Measurements from ENCODE around the gene BRF1. TPM values are rescaled to one million over a fixed set of nuclear protein-coding genes. Genes with fewer than 3 reads are reported as not detected.

Gene BRF1
- total and polyA plus RNA-seq, 2 of the 13 experiments (the other 11 are each of a cell fraction or from before 2014, with no cell fraction given), result 5.1 to 11.0 TPM

DNA sequence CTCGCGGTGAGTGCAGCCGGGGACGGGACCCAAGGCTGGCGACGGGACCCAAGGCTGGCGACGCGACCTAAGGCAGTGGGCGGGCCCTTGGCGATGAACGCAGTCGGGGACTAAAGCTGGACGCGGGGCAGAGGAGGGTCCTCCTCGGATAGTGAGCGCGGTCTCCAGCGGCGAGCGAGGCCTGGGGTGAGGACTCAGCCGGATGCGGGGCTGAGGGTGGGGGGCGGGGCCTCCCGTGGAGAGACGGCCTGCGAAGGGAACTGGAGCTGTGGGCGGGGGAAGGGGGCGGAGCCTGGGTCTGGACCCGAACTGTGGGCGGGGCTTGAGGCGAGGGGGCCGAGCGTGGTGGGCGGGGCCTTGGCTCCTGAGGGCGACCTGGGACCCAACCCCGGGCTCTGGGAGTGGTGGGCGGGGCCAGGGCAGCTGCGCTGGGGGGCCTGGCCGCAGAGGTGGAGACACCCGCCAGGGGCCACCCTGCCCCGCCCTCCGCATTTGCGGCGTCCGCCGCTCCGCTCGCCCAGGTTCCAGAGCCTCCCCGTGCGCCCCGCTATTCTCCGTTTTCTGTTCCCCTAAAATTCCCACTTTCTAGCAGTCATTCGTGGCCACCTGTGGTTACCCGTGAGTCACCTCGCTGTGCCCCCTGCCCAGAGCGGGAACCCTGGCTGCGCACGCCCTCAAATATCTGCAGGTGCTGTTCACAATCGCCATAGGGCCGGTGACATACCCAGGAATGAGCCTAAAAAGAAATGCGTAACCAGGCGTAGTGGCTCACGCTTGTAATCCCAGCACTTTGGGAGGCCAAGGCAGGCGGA lies 508 bp upstream of the BRF1 start (continued):
- peak in 1 of 2 experiments; percentile 31; a peak in 1 of 4 replicates for TF ChIP-seq KLF16 (CRISPR knock-in tag; IDR thresholded peaks at IDR 0.05)
- TF ChIP-seq LCORL (IDR thresholded peaks at IDR 0.05), result no peak
- TF ChIP-seq LCORL (CRISPR knock-in tag; IDR thresholded peaks at IDR 0.05), result 0 out of 2 replicates have a peak, but pooled peaks have one; percentile 44
- TF ChIP-seq TBL1XR1 (IDR thresholded peaks at IDR 0.05; ENCODE audit: borderline replicate concordance, low read length, partially characterized antibody), result peak; percentile 6
- TF ChIP-seq HNRNPK (IDR thresholded peaks at IDR 0.05; ENCODE audit: low read depth, low read length, poor library complexity, severe bottlenecking), result peak; percentile 37
- TF ChIP-seq, protein P1, sequence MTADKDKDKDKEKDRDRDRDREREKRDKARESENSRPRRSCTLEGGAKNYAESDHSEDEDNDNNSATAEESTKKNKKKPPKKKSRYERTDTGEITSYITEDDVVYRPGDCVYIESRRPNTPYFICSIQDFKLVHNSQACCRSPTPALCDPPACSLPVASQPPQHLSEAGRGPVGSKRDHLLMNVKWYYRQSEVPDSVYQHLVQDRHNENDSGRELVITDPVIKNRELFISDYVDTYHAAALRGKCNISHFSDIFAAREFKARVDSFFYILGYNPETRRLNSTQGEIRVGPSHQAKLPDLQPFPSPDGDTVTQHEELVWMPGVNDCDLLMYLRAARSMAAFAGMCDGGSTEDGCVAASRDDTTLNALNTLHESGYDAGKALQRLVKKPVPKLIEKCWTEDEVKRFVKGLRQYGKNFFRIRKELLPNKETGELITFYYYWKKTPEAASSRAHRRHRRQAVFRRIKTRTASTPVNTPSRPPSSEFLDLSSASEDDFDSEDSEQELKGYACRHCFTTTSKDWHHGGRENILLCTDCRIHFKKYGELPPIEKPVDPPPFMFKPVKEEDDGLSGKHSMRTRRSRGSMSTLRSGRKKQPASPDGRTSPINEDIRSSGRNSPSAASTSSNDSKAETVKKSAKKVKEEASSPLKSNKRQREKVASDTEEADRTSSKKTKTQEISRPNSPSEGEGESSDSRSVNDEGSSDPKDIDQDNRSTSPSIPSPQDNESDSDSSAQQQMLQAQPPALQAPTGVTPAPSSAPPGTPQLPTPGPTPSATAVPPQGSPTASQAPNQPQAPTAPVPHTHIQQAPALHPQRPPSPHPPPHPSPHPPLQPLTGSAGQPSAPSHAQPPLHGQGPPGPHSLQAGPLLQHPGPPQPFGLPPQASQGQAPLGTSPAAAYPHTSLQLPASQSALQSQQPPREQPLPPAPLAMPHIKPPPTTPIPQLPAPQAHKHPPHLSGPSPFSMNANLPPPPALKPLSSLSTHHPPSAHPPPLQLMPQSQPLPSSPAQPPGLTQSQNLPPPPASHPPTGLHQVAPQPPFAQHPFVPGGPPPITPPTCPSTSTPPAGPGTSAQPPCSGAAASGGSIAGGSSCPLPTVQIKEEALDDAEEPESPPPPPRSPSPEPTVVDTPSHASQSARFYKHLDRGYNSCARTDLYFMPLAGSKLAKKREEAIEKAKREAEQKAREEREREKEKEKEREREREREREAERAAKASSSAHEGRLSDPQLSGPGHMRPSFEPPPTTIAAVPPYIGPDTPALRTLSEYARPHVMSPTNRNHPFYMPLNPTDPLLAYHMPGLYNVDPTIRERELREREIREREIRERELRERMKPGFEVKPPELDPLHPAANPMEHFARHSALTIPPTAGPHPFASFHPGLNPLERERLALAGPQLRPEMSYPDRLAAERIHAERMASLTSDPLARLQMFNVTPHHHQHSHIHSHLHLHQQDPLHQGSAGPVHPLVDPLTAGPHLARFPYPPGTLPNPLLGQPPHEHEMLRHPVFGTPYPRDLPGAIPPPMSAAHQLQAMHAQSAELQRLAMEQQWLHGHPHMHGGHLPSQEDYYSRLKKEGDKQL (CRISPR knock-in tag; IDR thresholded peaks at IDR 0.05; ENCODE audit: low read depth), result no peak
- peak; percentile 71 for TF ChIP-seq TBX2 (CRISPR knock-in tag; IDR thresholded peaks at IDR 0.05; ENCODE audit: borderline replicate concordance)
- peak; percentile 78; the same call in 1 of the 2 replicates for TF ChIP-seq ZFP37 (CRISPR knock-in tag; IDR thresholded peaks at IDR 0.05; ENCODE audit: borderline replicate concordance)
- TF ChIP-seq ZNF441 (CRISPR knock-in tag; IDR thresholded peaks at IDR 0.05; ENCODE audit: borderline replicate concordance), result peak; percentile 54; the same call in 1 of the 2 replicates
- 0 out of 2 replicates have a peak, but pooled peaks have one; percentile 62 for TF ChIP-seq ARHGAP35 (CRISPR knock-in tag; IDR thresholded peaks at IDR 0.05; ENCODE audit: borderline replicate concordance)
- TF ChIP-seq ZNF317 (CRISPR knock-in tag; IDR thresholded peaks at IDR 0.05), result no peak
- TF ChIP-seq RFXANK (CRISPR knock-in tag; IDR thresholded peaks at IDR 0.05), result no peak
- 0 out of 2 replicates have a peak, but pooled peaks have one; percentile 18 for TF ChIP-seq NFYC (CRISPR knock-in tag; IDR thresholded peaks at IDR 0.05)
- TF ChIP-seq, protein P2, sequence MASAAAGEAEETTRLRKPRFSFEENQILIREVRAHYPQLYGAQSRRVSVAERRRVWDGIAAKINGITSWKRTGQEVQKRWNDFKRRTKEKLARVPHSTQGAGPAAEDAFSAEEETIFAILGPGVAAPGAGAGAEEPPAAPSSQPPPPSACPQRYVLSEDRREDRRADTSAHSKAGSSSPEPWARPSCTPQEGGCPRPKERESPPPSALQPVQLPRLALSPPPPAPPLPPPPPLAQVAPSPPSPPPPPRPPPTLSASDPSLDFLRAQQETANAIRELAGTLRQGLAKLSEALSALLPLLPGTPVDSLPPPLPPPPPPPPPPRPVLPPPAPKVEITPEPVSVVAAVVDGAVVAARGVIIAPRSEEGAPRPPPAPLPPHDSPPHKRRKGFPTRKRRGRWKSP (CRISPR knock-in tag; IDR thresholded peaks at IDR 0.05), result peak; percentile 14; the same call in 1 of the 2 replicates
- TF ChIP-seq DNMT1 (CRISPR knock-in tag; IDR thresholded peaks at IDR 0.05), result peak; percentile 54; the same call in 1 of the 2 replicates
- peak; percentile 24; the same call in 1 of the 2 replicates for TF ChIP-seq SOX5 (CRISPR knock-in tag; IDR thresholded peaks at IDR 0.05; ENCODE audit: borderline replicate concordance)
- TF ChIP-seq MEF2D (CRISPR knock-in tag; IDR thresholded peaks at IDR 0.05), result peak; percentile 67; the same call in 1 of the 2 replicates
- 0 out of 2 replicates have a peak, but pooled peaks have one; percentile 45 for TF ChIP-seq REXO4 (CRISPR knock-in tag; IDR thresholded peaks at IDR 0.05; ENCODE audit: borderline replicate concordance)
- peak; percentile 74 for TF ChIP-seq POLR2G (IDR thresholded peaks at IDR 0.05; ENCODE audit: low read depth, low read length)
- no peak for TF ChIP-seq GTF3A (CRISPR knock-in tag; conservative IDR thresholded peaks at IDR 0.05)
- TF ChIP-seq, protein P3, sequence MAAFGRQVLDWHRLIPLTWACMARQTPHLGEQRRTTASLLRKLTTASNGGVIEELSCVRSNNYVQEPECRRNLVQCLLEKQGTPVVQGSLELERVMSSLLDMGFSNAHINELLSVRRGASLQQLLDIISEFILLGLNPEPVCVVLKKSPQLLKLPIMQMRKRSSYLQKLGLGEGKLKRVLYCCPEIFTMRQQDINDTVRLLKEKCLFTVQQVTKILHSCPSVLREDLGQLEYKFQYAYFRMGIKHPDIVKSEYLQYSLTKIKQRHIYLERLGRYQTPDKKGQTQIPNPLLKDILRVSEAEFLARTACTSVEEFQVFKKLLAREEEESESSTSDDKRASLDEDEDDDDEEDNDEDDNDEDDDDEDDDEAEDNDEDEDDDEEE (CRISPR knock-in tag; IDR thresholded peaks at IDR 0.05), result no peak
- TF ChIP-seq RXRB (CRISPR knock-in tag; IDR thresholded peaks at IDR 0.05; ENCODE audit: borderline replicate concordance), result 0 out of 2 replicates have a peak, but pooled peaks have one; percentile 7

Measured in HepG2 (cell line).